Measurements from ENCODE around the gene HMG20A.

HMG20A gene

GRCh38 chr15:77414789-77415442, 5.8 kb upstream of the HMG20A start:
- no peak for TF ChIP-seq BACH2 (CRISPR knock-in tag; IDR thresholded peaks at IDR 0.05; ENCODE audit: borderline replicate concordance)
- TF ChIP-seq, protein P1, sequence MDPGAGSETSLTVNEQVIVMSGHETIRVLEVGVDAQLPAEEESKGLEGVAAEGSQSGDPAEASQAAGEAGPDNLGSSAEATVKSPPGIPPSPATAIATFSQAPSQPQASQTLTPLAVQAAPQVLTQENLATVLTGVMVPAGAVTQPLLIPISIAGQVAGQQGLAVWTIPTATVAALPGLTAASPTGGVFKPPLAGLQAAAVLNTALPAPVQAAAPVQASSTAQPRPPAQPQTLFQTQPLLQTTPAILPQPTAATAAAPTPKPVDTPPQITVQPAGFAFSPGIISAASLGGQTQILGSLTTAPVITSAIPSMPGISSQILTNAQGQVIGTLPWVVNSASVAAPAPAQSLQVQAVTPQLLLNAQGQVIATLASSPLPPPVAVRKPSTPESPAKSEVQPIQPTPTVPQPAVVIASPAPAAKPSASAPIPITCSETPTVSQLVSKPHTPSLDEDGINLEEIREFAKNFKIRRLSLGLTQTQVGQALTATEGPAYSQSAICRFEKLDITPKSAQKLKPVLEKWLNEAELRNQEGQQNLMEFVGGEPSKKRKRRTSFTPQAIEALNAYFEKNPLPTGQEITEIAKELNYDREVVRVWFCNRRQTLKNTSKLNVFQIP (CRISPR knock-in tag; IDR thresholded peaks at IDR 0.05; ENCODE audit: borderline replicate concordance, low read depth), result no peak
- TF ChIP-seq SNAI2 (CRISPR knock-in tag; IDR thresholded peaks at IDR 0.05), result no peak
- TF ChIP-seq GLIS3 (CRISPR knock-in tag; IDR thresholded peaks at IDR 0.05), result no peak
- TF ChIP-seq TCF4 (CRISPR knock-in tag; IDR thresholded peaks at IDR 0.05; ENCODE audit: borderline replicate concordance), result no peak
- TF ChIP-seq ZNF565 (CRISPR knock-in tag; conservative IDR thresholded peaks at IDR 0.05; ENCODE audit: low read depth), result no peak
- no peak for ATAC-seq

- TF ChIP-seq ARNTL (CRISPR knock-in tag; IDR thresholded peaks at IDR 0.05; ENCODE audit: borderline replicate concordance, low read depth) (no peak), BACH2 (CRISPR knock-in tag; IDR thresholded peaks at IDR 0.05; ENCODE audit: borderline replicate concordance) (no peak), ZC3H10 (CRISPR knock-in tag; IDR thresholded peaks at IDR 0.05) (no peak), TOX (CRISPR knock-in tag; IDR thresholded peaks at IDR 0.05; ENCODE audit: borderline replicate concordance) (no peak), ZNF8 (CRISPR knock-in tag; IDR thresholded peaks at IDR 0.05) (no peak), CSDC2 (CRISPR knock-in tag; IDR thresholded peaks at IDR 0.05) (no peak), TCF4 (CRISPR knock-in tag; IDR thresholded peaks at IDR 0.05; ENCODE audit: borderline replicate concordance) (no peak), ESRRG (CRISPR knock-in tag; IDR thresholded peaks at IDR 0.05) (no peak), PPARA (CRISPR knock-in tag; IDR thresholded peaks at IDR 0.05; ENCODE audit: borderline replicate concordance) (no peak), ZNF70 (CRISPR knock-in tag; IDR thresholded peaks at IDR 0.05) (no peak), ISL1 (CRISPR knock-in tag; IDR thresholded peaks at IDR 0.05) (no peak)
- no peak for ATAC-seq
Measured at GRCh38 chr15:77415450-77416147, 5.1 kb upstream of the HMG20A start.

- TF ChIP-seq ZNF565 (CRISPR knock-in tag; conservative IDR thresholded peaks at IDR 0.05; ENCODE audit: low read depth), result no peak
- no peak for ATAC-seq
Measured at GRCh38 chr15:77416148-77416455, 4.6 kb upstream of the HMG20A start.

GRCh38 chr15:77416954-77417353, 3.7 kb upstream of the HMG20A start:
- TF ChIP-seq ZFP3 (CRISPR knock-in tag; IDR thresholded peaks at IDR 0.05) (no peak), ZNF70 (CRISPR knock-in tag; IDR thresholded peaks at IDR 0.05) (no peak), CSDC2 (CRISPR knock-in tag; IDR thresholded peaks at IDR 0.05) (no peak), SNAI2 (CRISPR knock-in tag; IDR thresholded peaks at IDR 0.05) (no peak), ZC3H10 (CRISPR knock-in tag; IDR thresholded peaks at IDR 0.05) (no peak), ISL1 (CRISPR knock-in tag; IDR thresholded peaks at IDR 0.05) (no peak), CSRNP3 (CRISPR knock-in tag; IDR thresholded peaks at IDR 0.05) (no peak), RARB (CRISPR knock-in tag; IDR thresholded peaks at IDR 0.05) (no peak), PPARA (CRISPR knock-in tag; IDR thresholded peaks at IDR 0.05; ENCODE audit: borderline replicate concordance) (no peak), OSR1 (CRISPR knock-in tag; IDR thresholded peaks at IDR 0.05) (no peak), TOX (CRISPR knock-in tag; IDR thresholded peaks at IDR 0.05; ENCODE audit: borderline replicate concordance) (no peak), TCF4 (CRISPR knock-in tag; IDR thresholded peaks at IDR 0.05; ENCODE audit: borderline replicate concordance) (no peak), ESRRG (CRISPR knock-in tag; IDR thresholded peaks at IDR 0.05) (no peak)
- TF ChIP-seq, protein P1 (CRISPR knock-in tag; IDR thresholded peaks at IDR 0.05; ENCODE audit: borderline replicate concordance, low read depth), result no peak
- TF ChIP-seq, protein P2, sequence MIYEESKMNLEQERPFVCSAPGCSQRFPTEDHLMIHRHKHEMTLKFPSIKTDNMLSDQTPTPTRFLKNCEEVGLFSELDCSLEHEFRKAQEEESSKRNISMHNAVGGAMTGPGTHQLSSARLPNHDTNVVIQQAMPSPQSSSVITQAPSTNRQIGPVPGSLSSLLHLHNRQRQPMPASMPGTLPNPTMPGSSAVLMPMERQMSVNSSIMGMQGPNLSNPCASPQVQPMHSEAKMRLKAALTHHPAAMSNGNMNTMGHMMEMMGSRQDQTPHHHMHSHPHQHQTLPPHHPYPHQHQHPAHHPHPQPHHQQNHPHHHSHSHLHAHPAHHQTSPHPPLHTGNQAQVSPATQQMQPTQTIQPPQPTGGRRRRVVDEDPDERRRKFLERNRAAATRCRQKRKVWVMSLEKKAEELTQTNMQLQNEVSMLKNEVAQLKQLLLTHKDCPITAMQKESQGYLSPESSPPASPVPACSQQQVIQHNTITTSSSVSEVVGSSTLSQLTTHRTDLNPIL (CRISPR knock-in tag; IDR thresholded peaks at IDR 0.05; ENCODE audit: low read depth), result no peak
- TF ChIP-seq, protein P3, sequence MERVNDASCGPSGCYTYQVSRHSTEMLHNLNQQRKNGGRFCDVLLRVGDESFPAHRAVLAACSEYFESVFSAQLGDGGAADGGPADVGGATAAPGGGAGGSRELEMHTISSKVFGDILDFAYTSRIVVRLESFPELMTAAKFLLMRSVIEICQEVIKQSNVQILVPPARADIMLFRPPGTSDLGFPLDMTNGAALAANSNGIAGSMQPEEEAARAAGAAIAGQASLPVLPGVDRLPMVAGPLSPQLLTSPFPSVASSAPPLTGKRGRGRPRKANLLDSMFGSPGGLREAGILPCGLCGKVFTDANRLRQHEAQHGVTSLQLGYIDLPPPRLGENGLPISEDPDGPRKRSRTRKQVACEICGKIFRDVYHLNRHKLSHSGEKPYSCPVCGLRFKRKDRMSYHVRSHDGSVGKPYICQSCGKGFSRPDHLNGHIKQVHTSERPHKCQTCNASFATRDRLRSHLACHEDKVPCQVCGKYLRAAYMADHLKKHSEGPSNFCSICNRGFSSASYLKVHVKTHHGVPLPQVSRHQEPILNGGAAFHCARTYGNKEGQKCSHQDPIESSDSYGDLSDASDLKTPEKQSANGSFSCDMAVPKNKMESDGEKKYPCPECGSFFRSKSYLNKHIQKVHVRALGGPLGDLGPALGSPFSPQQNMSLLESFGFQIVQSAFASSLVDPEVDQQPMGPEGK (CRISPR knock-in tag; IDR thresholded peaks at IDR 0.05; ENCODE audit: borderline replicate concordance), result no peak
- TF ChIP-seq, protein P4, sequence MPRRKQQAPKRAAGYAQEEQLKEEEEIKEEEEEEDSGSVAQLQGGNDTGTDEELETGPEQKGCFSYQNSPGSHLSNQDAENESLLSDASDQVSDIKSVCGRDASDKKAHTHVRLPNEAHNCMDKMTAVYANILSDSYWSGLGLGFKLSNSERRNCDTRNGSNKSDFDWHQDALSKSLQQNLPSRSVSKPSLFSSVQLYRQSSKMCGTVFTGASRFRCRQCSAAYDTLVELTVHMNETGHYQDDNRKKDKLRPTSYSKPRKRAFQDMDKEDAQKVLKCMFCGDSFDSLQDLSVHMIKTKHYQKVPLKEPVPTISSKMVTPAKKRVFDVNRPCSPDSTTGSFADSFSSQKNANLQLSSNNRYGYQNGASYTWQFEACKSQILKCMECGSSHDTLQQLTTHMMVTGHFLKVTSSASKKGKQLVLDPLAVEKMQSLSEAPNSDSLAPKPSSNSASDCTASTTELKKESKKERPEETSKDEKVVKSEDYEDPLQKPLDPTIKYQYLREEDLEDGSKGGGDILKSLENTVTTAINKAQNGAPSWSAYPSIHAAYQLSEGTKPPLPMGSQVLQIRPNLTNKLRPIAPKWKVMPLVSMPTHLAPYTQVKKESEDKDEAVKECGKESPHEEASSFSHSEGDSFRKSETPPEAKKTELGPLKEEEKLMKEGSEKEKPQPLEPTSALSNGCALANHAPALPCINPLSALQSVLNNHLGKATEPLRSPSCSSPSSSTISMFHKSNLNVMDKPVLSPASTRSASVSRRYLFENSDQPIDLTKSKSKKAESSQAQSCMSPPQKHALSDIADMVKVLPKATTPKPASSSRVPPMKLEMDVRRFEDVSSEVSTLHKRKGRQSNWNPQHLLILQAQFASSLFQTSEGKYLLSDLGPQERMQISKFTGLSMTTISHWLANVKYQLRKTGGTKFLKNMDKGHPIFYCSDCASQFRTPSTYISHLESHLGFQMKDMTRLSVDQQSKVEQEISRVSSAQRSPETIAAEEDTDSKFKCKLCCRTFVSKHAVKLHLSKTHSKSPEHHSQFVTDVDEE (CRISPR knock-in tag; IDR thresholded peaks at IDR 0.05), result no peak
- ATAC-seq, result no peak

Data from SK-N-SH treated with all-trans-retinoic acid at 6 μM for 48 hours (cell line).